OCI-LY3 (cell line): Measurements from ENCODE around the gene LINGO4.

Source experiments
- H2AFZ ChIP-seq: fragments of 200-600, 300-600 bp; shearing (Covaris generic); 2 replicates; pipeline ENCODE4 v1.6.0; 2014; ENCODE audit warnings: antibody characterized with exemption, low read depth, low read length
- H3K27ac ChIP-seq: fragments of 200-600, 300-600 bp; sonication (generic); 2 replicates; pipeline ENCODE4 v1.5.1; 2014; ENCODE audit warnings: mild to moderate bottlenecking, low read length, moderate library complexity, mixed read lengths
- H3K27me3 ChIP-seq: fragments of 200-600, 300-600 bp; sonication (generic); 2 replicates; pipeline ENCODE4 v1.6.1; 2014; ENCODE audit warnings: low read depth, low read length, mixed read lengths
- H3K36me3 ChIP-seq: fragments of 200-600, 300-600 bp; sonication (generic); replicated peaks from 2 replicates; pipeline ENCODE3; 2014; ENCODE audit warnings: low read depth, low read length, mixed read lengths
- H3K4me1 ChIP-seq: fragments of 300-600, 200-600 bp; sonication (generic); 2 replicates; pipeline ENCODE4 v1.6.1; 2014; ENCODE audit warnings: low read length, mixed read lengths
- H3K4me2 ChIP-seq: fragments of 200-600, 300-600 bp; sonication (generic); 2 replicates; pipeline ENCODE4 v1.6.1; 2014; ENCODE audit warnings: low read length, mixed read lengths
- H3K4me3 ChIP-seq: fragments of 300-600, 200-600 bp; sonication (generic); 2 replicates; pipeline ENCODE4 v1.5.1; 2014; ENCODE audit warnings: antibody characterized with exemption, mild to moderate bottlenecking, low read length, moderate library complexity
- H3K79me2 ChIP-seq: fragments of 300-600, 200-600 bp; shearing (Covaris generic); 2 replicates; pipeline ENCODE4 v1.6.1; 2014; ENCODE audit warnings: mild to moderate bottlenecking, low read length, mixed read lengths
- H3K9ac ChIP-seq: fragments of 300-600, 200-600 bp; shearing (Covaris generic); 2 replicates; pipeline ENCODE4 v1.6.0; 2014; ENCODE audit warnings: mild to moderate bottlenecking, low read length, moderate library complexity
- H3K9me3 ChIP-seq: fragments of 200-600, 300-600 bp; shearing (Covaris generic); 2 replicates; pipeline ENCODE4 v1.6.1; 2014; ENCODE audit warnings: low read length, mixed read lengths; ENCODE audit not compliant: insufficient read depth
- H4K20me1 ChIP-seq: fragments of 200-600, 300-600 bp; sonication (generic); 2 replicates; pipeline ENCODE4 v1.6.1; 2016; ENCODE audit warnings: low read length, mixed read lengths; ENCODE audit not compliant: insufficient read depth
- CTCF ChIP-seq: fragments of 200-600, 300-600 bp; sonication (generic); IDR thresholded peaks from 2 replicates; pipeline ENCODE4 v1.5.1; 2014; ENCODE audit warnings: antibody characterized with exemption, low read length, low read depth
- EZH2phosphoT487 ChIP-seq: fragments of 200-600 bp; shearing (Covaris generic); IDR thresholded peaks from 2 replicates; pipeline ENCODE4 v1.6.1; 2018; ENCODE audit warnings: antibody characterized with exemption, mixed run types, low read depth

The LINGO4 gene

GRCh38 chr1:151762941-151763921 lies 42.0 kb downstream of the LINGO4 start, which contains the start of gene MRPL9:
Gene MRPL9, minus strand, starts transcription at chr1:151763496. Its CDS starts 17 bp downstream, at chr1:151763479.
- Histone ChIP-seq H3K4me2 (peak within 1 kb of the TSS; percentile 96), H3K27me3 (no peaks in the 10 kb centered on the region), H3K9ac (peak within 1 kb of the TSS; percentile 75), H2AFZ (peak within 1 kb of the TSS; percentile 92), H3K36me3 (peaks cover 26% of the 10 kb centered on the region), H3K27ac (peak within 1 kb of the TSS; percentile 59), H3K79me2 (peaks cover 15% of the 10 kb centered on the region), H3K9me3 (no peaks in the 10 kb centered on the region), H4K20me1 (no peaks in the 10 kb centered on the region), H3K4me3 (peak within 1 kb of the TSS; percentile 82), H3K4me1 (peaks cover 13% of the 10 kb centered on the region)
- TF ChIP-seq CTCF (no peak), EZH2phosphoT487 (no peak)

GRCh38 chr1:151760597-151761385 lies 44.4 kb downstream of the LINGO4 start:
- no peak for TF ChIP-seq CTCF
- no peak for TF ChIP-seq EZH2phosphoT487
- Histone ChIP-seq H3K27me3 (no peaks in the 10 kb centered on the region), H3K36me3 (peaks cover 35% of the 10 kb centered on the region), H3K4me2 (no peak overlapping the region), H2AFZ (no peak overlapping the region), H3K27ac (no peak overlapping the region), H3K4me1 (peaks cover 13% of the 10 kb centered on the region), H4K20me1 (no peaks in the 10 kb centered on the region), H3K9ac (no peak overlapping the region), H3K4me3 (no peak overlapping the region), H3K9me3 (no peaks in the 10 kb centered on the region), H3K79me2 (peaks cover 15% of the 10 kb centered on the region)

- H4K20me1 ChIP-seq: no peaks in the 10 kb centered on the region
- no peak overlapping the region for H3K9ac ChIP-seq
- H3K79me2 ChIP-seq: peaks cover 15% of the 10 kb centered on the region
- H3K4me2 ChIP-seq: no peak overlapping the region
- no peak overlapping the region for H2AFZ ChIP-seq
- H3K4me1 ChIP-seq: peaks cover 11% of the 10 kb centered on the region
- TF ChIP-seq CTCF (no peak), EZH2phosphoT487 (no peak)
- no peak overlapping the region for H3K27ac ChIP-seq
- no peaks in the 10 kb centered on the region for H3K9me3 ChIP-seq
- no peak overlapping the region for H3K4me3 ChIP-seq
- H3K27me3 ChIP-seq: no peaks in the 10 kb centered on the region
- peaks cover 40% of the 10 kb centered on the region for H3K36me3 ChIP-seq
Observed at GRCh38 chr1:151759241-151759640, 46.0 kb downstream of the LINGO4 start.

- no peaks in the 10 kb centered on the region for H3K27me3 ChIP-seq
- H2AFZ ChIP-seq: no peak overlapping the region
- TF ChIP-seq CTCF (no peak), EZH2phosphoT487 (no peak)
- H3K27ac ChIP-seq: no peak overlapping the region
- H3K4me3 ChIP-seq: no peak overlapping the region
- H3K4me2 ChIP-seq: no peak overlapping the region
- H3K4me1 ChIP-seq: no peaks in the 10 kb centered on the region
- H3K9me3 ChIP-seq: no peaks in the 10 kb centered on the region
- no peaks in the 10 kb centered on the region for H4K20me1 ChIP-seq
- H3K9ac ChIP-seq: no peak overlapping the region
- H3K79me2 ChIP-seq: no peaks in the 10 kb centered on the region
- H3K36me3 ChIP-seq: peaks cover 33% of the 10 kb centered on the region
Observed at GRCh38 chr1:151756291-151756690, 48.9 kb downstream of the LINGO4 start.
